H1 (cell line): ENCODE measurements around the gene ATXN2. TPM values are rescaled to one million over a fixed set of nuclear protein-coding genes. Genes with fewer than 3 reads are reported as not detected.

Experiments
- ATF2 ChIP-seq: IDR thresholded peaks from 2 replicates; pipeline ENCODE4 v1.6.1; 2012; ENCODE audit warnings: low read length, inconsistent platforms
- CBX8 ChIP-seq: fragments of 300-800, 300-1000 bp; sonication (generic); IDR thresholded peaks from 2 replicates; pipeline ENCODE4 v1.7.1; 2016; ENCODE audit warnings: low read depth, low read length, borderline replicate concordance
- CHD7 ChIP-seq: fragments of 300-600 bp; sonication (generic); IDR thresholded peaks from 2 replicates; pipeline ENCODE4 v1.7.1; 2012; ENCODE audit warnings: low read length, moderate library complexity, mild to moderate bottlenecking, inconsistent platforms; ENCODE audit not compliant: insufficient replicate concordance
- GABPA ChIP-seq: IDR thresholded peaks from 2 replicates; pipeline ENCODE4 v1.6.1; 2011; ENCODE audit warnings: mild to moderate bottlenecking, low read length, moderate library complexity, borderline replicate concordance; ENCODE audit not compliant: insufficient read depth
- polyA plus RNA-seq, 7 experiments: library from polyadenylated mRNA; depleted of rRNA in 3 of 7; stranded (reverse) in 5 of 7; unstranded in 2 of 7; fragments of >200 nt in 5 of 7; fragments of 200-250 nt in 2 of 7; gene quantifications; 1 replicate in 5 of 7; 2 replicates in 1 of 7; 4 replicates in 1 of 7; pipeline versions ENCODE4 v1.2.1 to v1.2.3, GENCODE V29; 2011 to 2013; ENCODE audit warnings: missing spikeins in 2 of 7, mixed read lengths in 2 of 7
- total RNA-seq: library from RNA; stranded (reverse); fragmentation: NEBNext Ultra II Directional; extraction: Animal tissue kit (Norgen Biotek cat#: 25700); gene quantifications from 2 replicates; pipeline ENCODE4 v1.2.1, GENCODE V29; 2021

ATXN2 gene
- total and polyA plus RNA-seq, 2 of the 8 experiments (the other 6 are each of a cell fraction or from before 2014, with no cell fraction given): 46.6 to 80.7 TPM

- no peak for TF ChIP-seq CHD7
- no peak for TF ChIP-seq GABPA
- no peak for TF ChIP-seq ATF2
- no peak for TF ChIP-seq CBX8
Measured at GRCh38 chr12:111638556-111638955, 39.4 kb upstream of the ATXN2 start (continued).
